Calu3 (cell line): ENCODE results near the gene SRP68. TPM values are rescaled to one million over a fixed set of nuclear protein-coding genes. Genes with fewer than 3 reads are reported as not detected.

Experiments used
- BruUV-seq: library from RNA; stranded (reverse); fragments of 400-500 nt; replicated peaks from 2 replicates; lab custom pipeline; 2021; lab: Mats Ljungman, UMichigan
- CTCF ChIA-PET: fragments of 300-600 bp; sonication (Branson Sonifier 250); formaldehyde crosslinking; loops from one replicate; lab custom pipeline; 2022; ENCODE audit warnings: antibody characterized with exemption; lab: Charles Lee
- DNase-seq: peaks from one replicate; pipeline ENCODE4 v3.0.0; 2022
- H3K27ac Mint-ChIP-seq: one replicate; pipeline ENCODE4 v1.8.0; 2022; ENCODE audit warnings: mixed read lengths; ENCODE audit not compliant: unreplicated experiment
- H3K27me3 Mint-ChIP-seq: one replicate; pipeline ENCODE4 v1.8.0; 2022; ENCODE audit warnings: mixed read lengths; ENCODE audit not compliant: unreplicated experiment
- H3K36me3 Mint-ChIP-seq: one replicate; pipeline ENCODE4 v1.8.0; 2022; ENCODE audit warnings: mild to moderate bottlenecking, moderate library complexity, mixed read lengths; ENCODE audit not compliant: insufficient read depth, unreplicated experiment
- H3K4me1 Mint-ChIP-seq: one replicate; pipeline ENCODE4 v1.8.0; 2022; ENCODE audit warnings: mild to moderate bottlenecking, low read depth, mixed read lengths; ENCODE audit not compliant: unreplicated experiment
- H3K4me3 Mint-ChIP-seq: one replicate; pipeline ENCODE4 v1.8.0; 2022; ENCODE audit warnings: mild to moderate bottlenecking, low read depth, moderate library complexity, mixed read lengths; ENCODE audit not compliant: unreplicated experiment
- H3K9me3 Mint-ChIP-seq: one replicate; pipeline ENCODE4 v1.8.0; 2022; ENCODE audit warnings: low read depth, mixed read lengths; ENCODE audit not compliant: unreplicated experiment
- CTCF ChIP-seq: fragments of 200-600 bp; IDR thresholded peaks from one replicate; pipeline ENCODE4 v1.8.0; 2022; ENCODE audit warnings: antibody characterized with exemption; ENCODE audit not compliant: unreplicated experiment
- intact Hi-C: fragments of 100-400 bp; cut with micrococcal nuclease; formaldehyde crosslinking; loops from one replicate; pipeline ENCODE4 v1.10.0; 2022; ENCODE audit not compliant: unreplicated experiment
- total RNA-seq: library from RNA; stranded (reverse); gene quantifications from 2 replicates; pipeline ENCODE4 v1.2.3, GENCODE V29; 2022

SRP68 gene
- total RNA-seq, 1 experiment from 2014 or later, result 80.7 TPM

DNA sequence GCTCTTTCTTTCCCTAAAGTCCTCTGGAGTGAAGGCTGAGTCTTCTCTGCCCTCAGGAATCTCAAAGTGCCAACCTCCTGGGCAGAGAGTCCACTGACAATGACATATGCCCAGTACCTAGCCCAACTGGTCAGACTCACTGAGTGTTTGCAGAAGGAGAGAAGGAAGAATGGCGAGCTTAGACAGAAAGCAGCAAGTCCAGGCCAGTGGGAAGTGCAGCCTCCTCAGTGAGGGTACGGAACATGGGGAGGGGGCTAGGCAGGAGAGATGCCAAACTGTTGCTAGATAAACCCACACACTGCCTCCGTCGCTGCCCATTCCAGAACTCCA lies 30.6 kb upstream of the SRP68 start:
- H3K36me3 Mint-ChIP-seq, result peaks cover 41% of the 10 kb centered on the region
- intact Hi-C loops, result no loop called here
- CTCF ChIA-PET, result interaction anchor here (1.1 to 1.2 kb wide), 2 partner anchors 89 to 177 kb away, joined by 3 to 4 read pairs; no protein-coding TSS in a partner anchor
- no TSS peak for BruUV-seq
- H3K4me1 Mint-ChIP-seq, result no peaks in the 10 kb centered on the region
- H3K9me3 Mint-ChIP-seq, result no peaks in the 10 kb centered on the region
- H3K4me3 Mint-ChIP-seq, result peak overlapping the region; percentile 94
- TF ChIP-seq CTCF, result no peak
- no peaks in the 10 kb centered on the region for H3K27me3 Mint-ChIP-seq
- DNase-seq, result no peak
- peak overlapping the region; percentile 72 for H3K27ac Mint-ChIP-seq

DNA sequence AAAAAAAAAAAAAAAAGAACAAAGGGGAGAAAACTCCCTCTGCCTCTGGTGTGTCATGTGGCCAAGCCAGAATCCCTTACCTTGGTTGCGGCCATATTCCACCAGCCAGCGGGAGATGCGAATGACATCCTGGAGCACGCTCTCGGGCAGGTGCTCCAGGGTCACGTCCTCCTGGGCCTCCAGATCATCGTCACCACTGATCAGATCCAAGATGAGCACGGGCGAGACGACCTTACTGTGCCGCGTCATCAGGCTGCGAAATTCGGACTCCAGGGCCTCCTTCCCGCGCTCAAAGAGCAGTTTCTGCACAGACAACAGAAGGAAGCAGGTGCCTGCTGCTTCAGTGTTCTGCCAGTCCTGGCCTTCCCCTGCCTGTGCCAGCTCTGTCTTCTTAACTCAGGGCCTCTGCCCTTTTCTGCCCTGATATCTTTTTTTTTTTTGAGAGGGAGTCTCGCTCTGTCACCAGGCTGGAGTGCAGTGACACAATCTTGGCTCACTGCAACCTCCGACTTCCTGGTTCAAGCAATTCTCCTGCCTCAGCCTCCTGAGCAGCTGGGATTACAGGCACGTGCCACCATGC lies 25.5 kb upstream of the SRP68 start:
- CTCF ChIA-PET, result no interaction called here
- no peaks in the 10 kb centered on the region for H3K9me3 Mint-ChIP-seq
- H3K4me3 Mint-ChIP-seq, result no peak overlapping the region
- intact Hi-C loops, result no loop called here
- peaks cover 48% of the 10 kb centered on the region for H3K36me3 Mint-ChIP-seq
- no peak for TF ChIP-seq CTCF
- no peak for DNase-seq
- no peaks in the 10 kb centered on the region for H3K27me3 Mint-ChIP-seq
- H3K4me1 Mint-ChIP-seq, result no peaks in the 10 kb centered on the region
- H3K27ac Mint-ChIP-seq, result no peak overlapping the region
- no TSS peak for BruUV-seq

GRCh38 chr17:76095943-76096342 lies 23.6 kb upstream of the SRP68 start:
- no TSS peak for BruUV-seq
- peaks cover 51% of the 10 kb centered on the region for H3K36me3 Mint-ChIP-seq
- H3K4me1 Mint-ChIP-seq, result no peaks in the 10 kb centered on the region
- no peaks in the 10 kb centered on the region for H3K27me3 Mint-ChIP-seq
- H3K4me3 Mint-ChIP-seq, result no peak overlapping the region
- H3K9me3 Mint-ChIP-seq, result no peaks in the 10 kb centered on the region
- DNase-seq, result no peak
- intact Hi-C loops, result no loop called here
- no peak for TF ChIP-seq CTCF
- H3K27ac Mint-ChIP-seq, result no peak overlapping the region
- CTCF ChIA-PET, result interaction anchor here (0.8 kb wide), 1 partner anchor 184 kb away, joined by 3 read pairs; no protein-coding TSS in a partner anchor

GRCh38 chr17:76094046-76094445 lies 21.7 kb upstream of the SRP68 start:
- BruUV-seq, result no TSS peak
- CTCF ChIA-PET, result no interaction called here
- DNase-seq, result no peak
- TF ChIP-seq CTCF, result no peak
- Mint-ChIP-seq H3K4me1 (no peaks in the 10 kb centered on the region), H3K36me3 (peaks cover 40% of the 10 kb centered on the region), H3K9me3 (no peaks in the 10 kb centered on the region), H3K4me3 (no peak overlapping the region), H3K27ac (no peak overlapping the region), H3K27me3 (no peaks in the 10 kb centered on the region)
- intact Hi-C loops, result no loop called here
